HCT116 (cell line): ENCODE results near the gene UBN1.

Source experiments
- EZH2phosphoT487 ChIP-seq: fragments of 200-600 bp; IDR thresholded peaks from 2 replicates; pipeline ENCODE4 v1.6.1; 2018; ENCODE audit warnings: antibody characterized with exemption, borderline replicate concordance
- POLR2AphosphoS5 ChIP-seq: IDR thresholded peaks from 2 replicates; pipeline ENCODE4 v1.6.1; 2011; ENCODE audit warnings: mild to moderate bottlenecking, low read depth, low read length, moderate library complexity
- TF ChIP-seq, protein P1 (sequence below), 3 experiments: fragments of 200-600 bp in 1 of 3; sonication (generic) in 1 of 3; IDR thresholded peaks in 2 of 3; conservative IDR thresholded peaks in 1 of 3; 2 replicates each; pipeline ENCODE4 v1.5.1; 2012 to 2017; ENCODE audit warnings: low read depth in 2 of 3, low read length in 2 of 3, antibody characterized with exemption in 1 of 3, borderline replicate concordance in 1 of 3, control low read depth in 1 of 3, mild to moderate bottlenecking in 1 of 3, mixed read lengths in 1 of 3, mixed run types in 1 of 3, moderate library complexity in 1 of 3; ENCODE audit not compliant: insufficient read depth in 1 of 3

DNA sequence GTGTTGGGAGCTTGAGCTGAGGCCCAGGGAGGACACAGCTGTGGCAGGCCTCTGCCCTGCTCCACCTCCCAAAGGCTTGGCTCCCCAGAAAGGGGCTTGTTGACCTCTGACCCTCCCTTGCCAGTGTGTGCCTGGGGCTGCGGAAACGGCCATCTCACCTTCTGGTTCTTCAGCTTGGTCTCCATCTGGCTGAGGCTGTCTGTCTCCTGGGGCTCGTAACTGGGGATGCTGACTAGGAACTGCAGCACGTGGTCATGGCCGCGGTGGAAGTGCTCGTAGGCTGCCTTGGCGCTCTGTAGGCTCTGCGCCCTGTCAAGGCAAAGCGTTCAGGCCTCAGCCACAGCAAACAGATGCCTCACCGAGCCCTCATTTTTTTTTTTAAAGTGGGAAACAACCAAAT lies 42.7 kb downstream of the UBN1 start:
- no peak for TF ChIP-seq EZH2phosphoT487
- no peak for TF ChIP-seq POLR2AphosphoS5
- TF ChIP-seq, protein P1, sequence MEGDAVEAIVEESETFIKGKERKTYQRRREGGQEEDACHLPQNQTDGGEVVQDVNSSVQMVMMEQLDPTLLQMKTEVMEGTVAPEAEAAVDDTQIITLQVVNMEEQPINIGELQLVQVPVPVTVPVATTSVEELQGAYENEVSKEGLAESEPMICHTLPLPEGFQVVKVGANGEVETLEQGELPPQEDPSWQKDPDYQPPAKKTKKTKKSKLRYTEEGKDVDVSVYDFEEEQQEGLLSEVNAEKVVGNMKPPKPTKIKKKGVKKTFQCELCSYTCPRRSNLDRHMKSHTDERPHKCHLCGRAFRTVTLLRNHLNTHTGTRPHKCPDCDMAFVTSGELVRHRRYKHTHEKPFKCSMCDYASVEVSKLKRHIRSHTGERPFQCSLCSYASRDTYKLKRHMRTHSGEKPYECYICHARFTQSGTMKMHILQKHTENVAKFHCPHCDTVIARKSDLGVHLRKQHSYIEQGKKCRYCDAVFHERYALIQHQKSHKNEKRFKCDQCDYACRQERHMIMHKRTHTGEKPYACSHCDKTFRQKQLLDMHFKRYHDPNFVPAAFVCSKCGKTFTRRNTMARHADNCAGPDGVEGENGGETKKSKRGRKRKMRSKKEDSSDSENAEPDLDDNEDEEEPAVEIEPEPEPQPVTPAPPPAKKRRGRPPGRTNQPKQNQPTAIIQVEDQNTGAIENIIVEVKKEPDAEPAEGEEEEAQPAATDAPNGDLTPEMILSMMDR (IDR thresholded peaks at IDR 0.05 in 2 of 3, conservative IDR thresholded peaks at IDR 0.05 in 1 of 3; ENCODE audit: borderline replicate concordance in 1 of 3, insufficient read depth in 1 of 3, low read depth in 2 of 3, low read length in 2 of 3): no peak
